ENCODE results near the gene CUL7.
A peak's percentile ranks its signal among the peaks of the same experiment; 100 is the strongest.
"Not testable (repeated sequence)": the region's sequence is repeated elsewhere in the genome, so short reads cannot be mapped to it uniquely, and the experiment has no call there.

CUL7 gene

DNA sequence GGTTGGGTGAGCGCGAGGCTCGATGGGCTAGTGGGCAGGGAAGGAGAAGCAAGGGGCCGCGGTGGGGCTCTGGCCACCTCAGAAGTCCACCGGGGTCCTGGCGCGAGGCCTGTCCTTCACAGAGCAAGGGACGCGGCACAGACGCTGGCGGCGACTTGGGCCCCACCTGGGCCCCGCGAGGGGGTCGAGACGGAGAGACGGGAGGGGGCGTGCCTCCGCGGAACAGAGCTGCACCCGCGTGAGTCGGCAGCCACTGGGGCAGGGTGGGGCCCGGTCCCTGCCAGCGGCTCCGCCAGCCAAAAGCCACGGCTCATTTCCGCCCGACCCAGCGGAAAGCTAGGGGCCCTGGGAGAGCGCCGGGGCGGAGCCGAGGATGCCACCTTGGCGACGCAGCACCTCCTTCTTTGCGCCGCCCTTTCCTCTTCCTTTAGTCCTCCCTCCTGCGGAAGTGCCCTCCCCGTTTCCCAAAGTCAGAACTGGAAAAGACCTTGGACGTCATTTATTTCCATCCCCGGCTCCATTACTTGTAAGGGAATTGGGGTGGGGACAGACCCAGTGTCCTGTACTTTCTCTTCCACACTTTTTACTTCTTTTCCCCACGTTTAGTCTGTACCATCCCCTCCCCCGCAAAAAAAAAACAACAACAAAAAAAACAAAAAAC lies at the start of gene CUL7:
TSS of gene CUL7 (minus strand) at position 307 of the 661 bp plus-strand sequence. CDS start 1,063 bp downstream, outside the sequence.
- DNase-seq: peak; percentile 96

DNA sequence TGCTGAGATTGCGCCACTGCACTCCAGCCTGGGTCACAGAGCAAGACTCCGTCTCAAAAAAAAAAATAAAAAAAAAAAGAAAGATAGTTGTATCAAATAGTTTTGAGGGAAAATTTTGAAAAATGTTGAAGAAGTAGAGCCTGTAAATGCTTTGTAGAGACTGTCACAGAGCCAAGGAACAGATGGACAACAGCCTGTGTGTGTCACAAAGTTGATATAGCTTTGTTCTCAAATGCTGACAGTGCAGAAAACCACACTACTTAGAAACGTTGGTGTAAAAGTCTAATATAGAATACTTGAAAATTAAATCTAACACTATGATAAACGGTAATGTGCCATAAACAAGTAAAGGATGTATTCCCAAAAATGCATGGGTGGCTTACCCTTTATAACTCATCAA lies 47.8 kb upstream of the CUL7 start:
- no peak for DNase-seq

DNA sequence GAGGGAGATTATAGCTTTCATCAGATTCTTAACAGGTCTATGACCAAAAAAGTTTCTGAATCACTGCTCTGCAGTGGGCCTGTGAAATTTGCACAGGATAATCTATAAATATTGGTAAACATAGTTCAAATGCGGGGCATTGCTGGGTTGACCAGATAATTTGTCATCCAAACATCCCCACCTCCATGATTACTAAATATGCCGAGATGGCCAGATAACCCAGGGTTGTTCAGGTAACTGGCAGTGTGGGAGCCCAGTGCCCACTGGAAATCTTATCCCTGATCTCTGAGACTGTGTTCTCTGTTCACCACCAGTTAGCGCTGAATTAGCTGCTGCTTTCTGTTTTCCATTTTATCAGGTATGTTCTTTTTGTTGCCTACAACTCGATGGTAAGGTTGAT lies 43.9 kb upstream of the CUL7 start:
- no peak for DNase-seq

DNA sequence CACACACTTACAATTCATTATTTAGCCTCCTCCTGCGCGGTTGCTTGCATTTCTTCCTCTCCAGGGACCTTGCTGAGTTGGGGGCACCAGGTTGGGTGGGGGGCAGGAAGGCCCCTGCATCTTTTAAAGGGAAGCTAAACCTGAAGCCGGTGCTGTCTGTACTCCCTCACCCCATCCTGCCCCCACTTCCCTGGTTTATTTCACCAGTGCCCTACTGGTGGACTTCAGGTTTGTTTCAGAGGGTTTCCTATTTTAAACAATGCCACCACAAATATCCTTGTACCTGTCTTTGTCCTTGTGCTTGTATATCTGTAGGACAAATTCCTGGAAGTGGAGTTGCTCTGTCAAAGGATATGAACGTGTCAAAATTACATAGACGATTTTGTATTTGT lies 43.4 kb upstream of the CUL7 start:
- no peak for DNase-seq

DNA sequence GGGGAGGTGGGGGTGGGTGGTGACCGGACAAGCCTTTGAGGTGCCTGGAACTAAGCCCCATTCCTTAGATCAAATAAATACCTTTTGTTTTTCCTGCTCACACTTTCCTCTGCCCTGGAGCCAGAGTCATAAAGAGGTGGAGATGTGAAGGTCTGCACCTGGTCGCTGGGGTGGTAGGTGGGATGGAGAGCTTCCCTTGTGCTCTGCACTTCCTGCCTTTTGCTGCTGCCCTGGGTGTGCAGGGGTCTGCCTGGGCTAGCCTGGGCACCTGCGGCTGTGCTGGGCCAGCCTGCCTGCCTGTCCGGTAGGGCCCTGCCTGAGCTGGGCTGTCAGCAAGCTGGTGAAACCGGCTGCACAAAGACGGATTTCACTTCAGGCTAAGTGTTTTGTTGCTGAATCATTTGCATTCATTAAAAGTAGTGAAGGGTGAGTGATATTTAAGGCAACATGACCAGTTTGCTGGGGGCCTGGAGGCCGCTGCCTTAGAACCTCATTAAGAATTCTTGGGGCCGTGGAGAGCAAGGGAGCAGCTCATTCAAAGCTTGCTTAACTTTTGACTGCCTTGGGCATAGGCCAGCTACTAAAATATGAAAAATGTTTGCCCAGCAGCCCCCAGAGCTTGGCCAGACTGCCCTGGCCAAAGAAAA lies 42.9 kb upstream of the CUL7 start:
- DNase-seq: peak; percentile 97

DNA sequence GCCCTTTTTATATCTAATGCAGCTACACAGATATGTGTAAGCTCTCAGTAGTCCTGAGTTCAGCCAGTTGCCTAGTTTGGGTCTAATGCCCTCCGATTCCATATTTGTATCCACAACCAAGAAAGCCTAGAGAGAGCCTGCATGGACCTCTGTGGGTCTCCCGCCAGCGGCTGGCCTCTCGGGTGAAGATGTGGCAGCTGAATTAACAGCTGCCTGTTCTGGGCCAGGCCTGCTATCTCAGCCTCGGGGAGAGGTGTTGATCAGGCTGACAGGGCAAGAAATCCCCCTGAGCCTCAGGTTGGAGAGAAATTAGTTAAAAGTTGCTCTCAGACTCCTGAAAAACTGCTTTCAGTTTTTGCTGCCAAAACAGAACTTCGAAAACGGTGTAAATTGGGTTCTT lies 42.3 kb upstream of the CUL7 start:
- DNase-seq: no peak

DNA sequence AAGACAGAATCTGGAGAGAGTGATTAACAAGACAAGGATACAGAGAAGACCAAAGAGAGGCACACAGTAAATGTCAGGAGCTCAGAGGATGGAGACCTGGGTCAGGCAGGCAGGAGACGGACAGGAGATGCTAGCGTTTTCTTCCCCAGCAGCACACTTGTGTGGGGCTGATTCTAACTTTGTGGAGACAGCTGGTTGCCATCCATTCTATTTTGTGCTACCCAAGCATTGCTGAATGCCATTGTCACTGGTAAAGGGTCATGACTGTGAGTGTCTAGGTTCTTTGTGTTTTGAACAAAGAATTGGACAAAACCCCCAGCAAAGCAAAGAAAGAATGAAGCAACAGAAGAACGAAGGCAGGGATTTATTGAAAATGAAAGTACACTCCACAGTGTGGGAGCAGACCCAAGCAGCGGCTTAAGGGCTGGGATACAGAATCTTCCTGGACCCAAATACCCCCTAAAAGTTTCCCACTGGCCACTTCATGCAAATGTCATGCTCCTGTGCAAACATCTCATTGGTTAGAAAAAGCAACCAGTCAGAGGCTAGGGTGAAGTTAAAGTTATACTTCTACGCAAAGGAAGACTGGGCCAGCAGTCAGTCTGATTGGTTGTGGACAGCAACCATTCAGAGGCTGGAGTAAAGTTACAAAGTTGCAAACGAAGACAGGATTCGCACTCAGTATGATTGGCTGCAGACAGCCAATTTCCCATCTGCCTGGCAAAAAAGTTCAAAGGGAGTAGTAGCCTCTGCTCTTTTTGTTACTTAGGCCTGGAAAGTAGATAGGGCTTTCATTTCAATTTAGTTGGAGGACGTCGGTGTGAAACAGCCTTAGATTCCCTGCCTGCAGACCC lies 40.0 kb upstream of the CUL7 start:
- DNase-seq: peak; percentile 59

DNA sequence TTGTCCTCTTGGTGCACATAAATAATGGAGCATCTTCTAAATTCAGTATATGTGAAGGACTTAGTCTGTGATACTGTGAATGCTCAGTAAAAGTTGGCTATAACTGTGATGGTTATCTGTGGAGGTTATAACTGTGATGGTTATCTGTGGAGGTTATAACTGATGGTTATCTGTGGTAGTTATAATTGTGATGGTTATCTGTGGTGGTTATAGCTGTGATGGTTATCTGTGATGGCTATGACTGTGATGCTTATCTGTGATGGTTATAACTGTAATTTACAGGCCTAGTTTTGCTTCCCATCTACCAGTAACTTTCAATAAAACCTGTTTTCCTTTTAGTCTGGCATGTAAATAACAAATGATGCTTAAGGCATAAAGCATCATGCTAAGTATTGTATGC lies 39.0 kb upstream of the CUL7 start:
- DNase-seq: no peak

DNA sequence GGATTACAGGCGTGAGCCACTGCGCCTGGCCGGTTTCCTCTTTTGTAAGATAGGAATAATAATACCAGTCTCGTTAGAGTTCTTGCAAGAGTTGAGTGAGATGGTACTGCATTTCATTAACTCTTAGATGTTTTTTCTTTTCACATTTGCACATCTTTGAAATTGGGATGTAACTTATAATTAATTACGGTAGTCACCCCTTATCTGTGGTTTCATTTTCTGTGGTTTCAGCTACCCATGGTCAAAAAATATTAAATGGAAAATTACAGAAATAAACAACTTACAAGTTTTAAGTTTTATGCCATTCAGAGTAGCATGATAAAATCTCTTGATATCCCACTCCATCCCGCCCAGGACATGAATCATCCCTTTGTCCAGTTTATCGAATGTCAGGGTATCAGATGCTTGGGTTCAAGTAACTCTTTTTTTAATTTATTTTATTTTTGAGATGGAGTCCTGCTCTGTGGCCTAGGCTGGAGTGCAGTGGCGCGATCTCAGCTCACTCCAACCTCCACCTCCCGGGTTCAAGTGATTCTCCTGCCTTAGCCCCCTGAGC lies 37.9 kb upstream of the CUL7 start:
- no peak for DNase-seq

DNA sequence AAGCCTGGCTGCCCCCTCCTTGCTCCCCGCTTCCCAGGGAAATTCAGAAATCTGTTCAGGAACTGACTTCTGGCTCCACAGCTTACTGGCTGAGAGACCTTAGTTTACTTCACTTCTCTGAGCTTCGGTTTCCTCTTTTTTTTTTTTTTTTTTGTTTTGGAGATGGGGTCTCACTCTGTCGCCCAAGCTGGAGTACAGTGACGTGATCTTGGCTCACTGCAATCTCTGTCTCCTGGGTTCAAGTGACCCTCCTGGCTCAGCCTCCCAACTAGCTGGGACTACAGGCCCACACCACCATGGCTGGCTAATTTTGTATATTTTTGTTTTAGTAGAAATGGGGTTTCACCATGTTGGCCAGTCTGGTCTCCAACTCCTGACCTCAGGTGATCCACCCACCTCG lies 37.4 kb upstream of the CUL7 start:
- no peak for DNase-seq

DNA sequence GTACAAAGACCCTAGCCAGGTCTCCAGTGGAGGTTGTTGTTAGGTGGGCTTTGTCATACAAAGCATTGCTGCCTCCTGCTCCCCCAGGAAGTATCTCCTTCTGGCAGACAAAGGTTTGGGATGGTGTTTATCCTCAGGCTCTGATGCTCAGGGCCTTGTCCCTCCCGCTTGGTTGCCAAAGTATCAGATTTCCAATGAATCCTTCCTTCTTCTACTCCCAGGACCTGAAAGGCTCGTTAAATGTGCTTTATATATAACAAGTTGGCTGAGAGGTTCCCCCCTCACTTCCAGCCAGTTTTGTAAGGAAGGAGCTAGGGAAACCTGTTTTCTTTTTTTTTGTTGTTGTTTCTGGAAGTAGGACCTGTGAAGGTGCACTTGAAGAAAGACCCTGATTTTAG lies 36.9 kb upstream of the CUL7 start:
- DNase-seq: peak; percentile 64

DNA sequence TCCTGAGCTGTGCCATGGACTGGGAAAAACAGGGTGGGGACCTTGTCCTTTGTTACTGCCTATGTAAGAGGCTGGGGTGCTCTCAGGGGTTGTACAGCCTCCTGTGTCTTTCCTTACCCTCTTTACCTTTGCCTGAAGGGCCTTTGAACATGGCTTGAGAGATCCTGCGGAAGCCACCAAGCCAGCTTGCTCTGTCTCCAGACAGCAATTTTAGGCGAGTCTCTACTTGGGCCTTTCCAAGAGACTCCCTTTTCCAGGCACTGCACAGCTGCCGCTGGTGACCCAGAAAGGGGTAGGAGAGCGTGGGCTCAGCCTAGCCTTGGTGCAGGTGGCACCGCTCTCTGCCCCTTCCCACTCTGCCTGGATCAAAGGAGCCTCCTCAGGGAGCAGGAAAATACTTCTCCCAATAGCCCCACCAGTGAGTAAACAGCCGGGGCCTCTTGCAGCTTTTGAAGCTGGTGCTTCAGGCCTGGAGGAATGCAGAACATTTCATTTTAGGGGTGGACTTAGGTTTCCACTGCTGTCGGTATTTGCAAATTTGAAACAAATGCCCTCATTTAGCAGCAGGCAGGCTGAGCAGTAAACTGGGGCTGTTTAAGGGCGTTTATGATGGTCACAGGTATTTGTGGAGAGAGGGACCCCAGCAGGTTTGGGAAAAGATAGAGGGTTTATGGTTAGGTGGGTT lies 36.4 kb upstream of the CUL7 start:
- peak; percentile 80 for DNase-seq

DNA sequence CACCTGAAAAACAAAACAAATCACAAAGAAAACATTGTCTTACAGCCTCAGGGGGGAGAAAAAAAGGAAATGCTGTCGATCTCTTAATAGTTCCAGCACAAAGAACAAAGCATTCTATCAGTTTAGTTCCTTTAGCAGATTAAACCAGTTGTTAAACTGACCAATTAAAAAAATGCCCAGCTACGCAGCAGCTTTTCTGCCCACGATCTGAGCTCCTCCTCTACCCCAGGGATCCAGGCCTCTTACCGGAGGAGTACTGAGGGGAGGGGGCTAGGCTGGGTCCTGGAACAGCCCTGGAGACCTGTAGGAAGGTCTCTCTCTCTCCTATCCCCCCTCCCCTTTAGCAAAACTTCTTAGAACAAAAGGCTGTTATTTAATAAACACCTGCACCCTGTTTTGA lies 35.8 kb upstream of the CUL7 start:
- no peak for DNase-seq

DNA sequence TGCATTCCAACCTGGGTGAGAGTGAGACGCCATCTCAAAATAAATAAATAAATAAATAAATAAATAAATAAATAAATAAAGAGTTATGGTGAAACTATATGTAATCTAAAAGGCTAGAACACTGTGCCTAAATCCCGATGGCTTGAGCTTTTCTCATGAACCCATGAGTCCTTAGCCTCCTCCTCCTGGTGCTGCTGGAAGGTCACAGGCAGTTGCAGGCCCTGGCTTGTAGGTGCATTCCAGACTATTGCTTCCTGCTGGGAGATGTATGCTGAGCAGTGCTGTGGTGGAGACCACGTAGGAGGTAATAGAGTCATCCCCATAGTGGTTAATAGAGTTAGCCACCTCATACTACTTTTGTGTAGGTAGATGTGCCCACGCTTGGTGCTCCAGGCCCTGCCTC lies 35.0 kb upstream of the CUL7 start:
- DNase-seq: peak; percentile 65

DNA sequence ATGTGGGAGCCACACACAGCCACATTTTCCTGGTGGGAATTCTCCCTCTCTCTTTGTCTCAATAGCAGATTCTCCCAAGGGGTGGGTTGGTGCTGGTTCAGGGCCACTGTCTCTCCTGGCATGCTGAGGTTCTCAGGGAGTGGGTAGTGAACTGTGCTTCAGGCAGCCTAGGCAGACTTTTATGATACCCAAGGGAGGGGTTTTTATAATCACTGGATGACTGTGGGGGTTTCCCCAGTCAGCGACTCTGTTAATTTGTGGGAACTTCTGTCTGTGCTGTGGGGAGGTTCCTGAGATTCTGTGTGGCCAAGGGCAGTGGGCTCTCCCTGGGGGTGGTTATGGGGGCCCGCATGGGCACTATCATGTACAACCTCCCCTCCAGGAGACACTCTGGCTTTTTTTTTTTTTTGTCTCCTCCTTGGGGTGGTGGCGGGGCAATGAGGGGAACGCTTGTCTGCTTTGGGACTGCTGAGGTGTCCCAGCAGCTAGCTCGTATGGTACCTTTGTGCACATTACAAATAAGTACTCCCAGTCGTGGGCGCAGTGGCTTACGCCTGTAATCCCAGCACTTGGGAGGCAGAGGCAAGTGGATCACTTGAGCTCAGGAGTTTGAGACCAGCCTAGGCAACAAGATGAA lies 32.5 kb upstream of the CUL7 start:
- DNase-seq: no peak

DNA sequence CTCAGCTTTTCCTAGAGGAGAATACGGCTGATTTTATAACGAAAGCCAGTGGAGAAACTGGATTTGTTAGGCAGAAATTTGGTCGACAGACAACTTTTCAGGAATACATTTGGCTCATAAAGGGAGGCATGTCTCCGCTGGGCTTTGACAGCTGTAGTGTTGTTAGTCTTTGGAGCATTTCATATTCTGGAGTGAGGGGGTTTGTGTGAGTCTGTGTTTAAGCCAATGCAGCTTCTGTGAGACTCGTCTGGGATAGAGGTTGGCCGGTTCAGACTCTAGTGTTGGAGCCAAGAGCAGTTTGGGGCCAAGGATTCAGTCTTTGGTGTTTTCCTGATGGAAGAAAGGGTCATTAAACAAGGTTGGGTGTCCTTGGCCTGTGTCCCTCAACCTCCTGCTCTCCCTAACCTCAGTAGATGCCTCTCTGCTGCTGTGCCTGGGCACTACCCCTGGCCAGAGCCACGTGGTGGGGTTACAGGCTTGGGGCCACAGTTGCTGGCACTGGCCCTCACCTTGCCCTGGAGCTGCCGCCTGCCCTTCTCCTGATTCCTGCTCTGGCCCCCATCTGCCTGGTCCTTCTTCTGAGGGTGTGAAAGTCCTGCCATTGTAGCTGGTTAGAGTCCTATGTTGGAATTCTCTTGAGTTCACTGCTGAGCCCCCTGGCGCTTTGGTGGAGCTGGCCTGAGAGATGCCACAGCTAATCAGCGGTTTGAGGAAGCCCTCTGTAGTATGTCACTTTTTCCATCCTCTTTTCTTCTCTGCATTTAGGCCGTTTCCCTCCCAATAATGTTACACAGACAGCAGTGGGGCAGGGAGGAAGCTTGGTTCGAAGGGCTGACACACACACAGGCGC lies 29.4 kb upstream of the CUL7 start:
- DNase-seq: no peak

DNA sequence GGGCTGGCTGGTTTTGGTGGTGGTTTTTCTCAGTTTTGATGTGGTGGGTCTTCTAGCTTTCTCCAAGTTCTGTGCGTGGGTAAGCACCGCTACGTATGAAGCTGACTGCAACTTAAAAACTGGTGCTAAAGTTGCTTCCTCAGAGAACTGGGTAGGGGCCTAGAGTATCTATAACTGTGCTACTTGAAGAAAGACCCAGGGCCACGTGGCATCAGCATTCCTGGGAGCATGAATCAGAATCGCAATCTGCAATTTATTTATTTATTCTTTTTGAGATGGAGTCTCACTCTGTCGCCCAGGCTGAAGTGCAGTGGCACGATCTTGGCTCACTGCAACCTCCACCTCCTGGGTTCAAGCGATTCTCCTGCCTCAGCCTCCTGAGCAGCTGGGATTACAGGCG lies 28.3 kb upstream of the CUL7 start:
- not testable (repeated sequence) for DNase-seq

DNA sequence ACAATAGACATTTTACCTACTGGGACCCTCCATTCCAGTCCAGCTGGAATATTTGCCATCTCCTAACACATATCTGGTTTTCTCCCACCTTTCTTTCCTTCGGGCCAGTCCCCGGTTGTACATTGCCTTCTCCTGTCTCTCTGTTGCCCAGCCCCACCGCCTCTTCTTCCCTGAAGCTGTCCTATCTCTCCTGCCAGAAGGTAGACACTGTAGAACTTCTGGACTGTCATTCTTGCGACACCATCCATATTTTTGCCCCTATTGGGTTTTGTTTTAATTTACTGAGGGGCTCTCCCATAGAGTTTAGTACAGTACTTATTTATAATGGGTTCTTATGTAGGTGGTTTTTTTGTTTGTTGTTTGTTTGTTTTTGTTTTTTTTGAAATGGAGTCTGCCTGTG lies 27.4 kb upstream of the CUL7 start:
- DNase-seq: no peak

DNA sequence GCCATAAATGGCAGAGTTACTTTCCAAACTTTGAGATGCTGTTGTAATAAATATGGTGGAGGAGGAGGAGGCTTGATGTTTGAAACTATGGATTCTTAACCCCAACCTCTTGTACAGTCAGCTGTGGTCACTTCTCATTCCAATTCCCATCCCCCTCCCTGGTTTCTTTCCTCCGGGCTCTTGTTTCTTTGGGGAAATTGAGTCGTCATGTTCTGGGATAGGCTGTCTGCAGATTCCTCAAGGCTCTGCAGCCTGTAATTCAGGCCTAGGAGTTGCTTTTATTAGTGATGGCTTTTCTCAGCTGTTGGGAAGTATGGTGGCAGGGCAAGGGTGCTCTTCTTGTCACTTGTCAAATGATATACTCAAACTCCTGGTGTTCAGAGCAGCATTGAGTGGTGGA lies 25.0 kb upstream of the CUL7 start:
- DNase-seq: no peak

DNA sequence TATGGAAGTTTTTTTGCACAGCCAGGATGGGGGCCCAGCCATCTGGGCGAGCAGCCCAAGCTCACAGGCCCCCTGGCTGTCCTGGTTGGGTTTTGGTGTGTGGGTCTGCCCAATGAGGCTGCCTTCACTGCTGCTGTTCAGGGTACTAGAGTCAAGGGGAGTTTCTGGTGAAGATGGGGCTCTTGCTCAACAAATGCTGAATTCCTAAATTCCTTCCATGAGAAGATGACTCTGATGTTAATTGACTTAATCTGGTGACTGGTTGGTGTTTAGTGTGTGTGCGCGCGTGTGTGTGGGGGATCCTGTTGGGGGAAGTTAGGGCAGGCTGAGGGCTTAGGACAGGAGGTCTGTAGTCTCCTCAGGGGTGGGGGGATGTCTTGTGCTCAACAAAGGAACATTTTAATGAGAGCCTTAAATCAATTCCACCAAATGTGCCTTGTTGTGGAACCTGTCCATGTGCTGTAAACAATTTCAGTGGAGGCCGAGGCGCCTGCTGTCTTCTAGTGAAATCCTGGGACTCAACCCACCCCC lies 24.4 kb upstream of the CUL7 start:
- DNase-seq: peak; percentile 65

DNA sequence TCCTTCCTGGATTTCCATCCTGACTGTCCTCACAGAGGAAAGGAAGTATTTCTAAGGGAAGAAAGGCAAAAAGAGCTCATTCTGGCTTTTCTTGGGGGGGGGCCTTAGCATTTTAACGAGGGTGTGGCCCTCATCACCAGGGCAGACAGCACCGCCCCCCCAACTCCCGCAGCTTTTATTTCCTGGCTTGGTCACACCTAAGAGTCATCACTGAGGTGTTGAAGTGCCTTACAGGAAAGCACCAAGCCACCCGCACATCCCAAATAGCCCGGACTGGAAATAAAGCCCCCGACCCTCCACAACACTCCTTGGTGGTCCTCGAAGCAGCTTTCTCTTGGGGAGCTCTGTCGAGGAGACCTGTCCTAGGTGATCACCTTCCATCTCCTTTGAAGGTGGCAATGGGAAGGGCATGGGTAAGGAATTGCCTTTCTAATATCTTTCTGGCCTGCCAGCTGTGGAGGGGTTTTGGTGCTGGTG lies 23.7 kb upstream of the CUL7 start:
- DNase-seq: no peak
